Bronchial epithelial cell (primary cell): Measurements from ENCODE around the gene NADK. TPM values are rescaled to one million over a fixed set of nuclear protein-coding genes. Genes with fewer than 3 reads are reported as not detected.

Source experiments
- DNase-seq: peaks from one replicate; pipeline ENCODE4 v3.0.0-alpha.2; 2010; ENCODE audit warnings: low read depth
- FAIRE-seq: peaks from 2 replicates; lab custom pipeline; 2011; peaks lifted over from hg19 to GRCh38; lab: Jason Lieb, UNC
- H3K27me3 ChIP-seq: 2 replicates; pipeline ENCODE4 v1.5.1; 2011; ENCODE audit warnings: low read length; ENCODE audit not compliant: control insufficient read depth, insufficient read depth
- H3K36me3 ChIP-seq: 2 replicates; pipeline ENCODE4 v1.5.1; 2011; ENCODE audit warnings: low read length; ENCODE audit not compliant: control insufficient read depth, insufficient read depth
- H3K4me3 ChIP-seq: 2 replicates; pipeline ENCODE4 v1.5.1; 2011; ENCODE audit warnings: mild to moderate bottlenecking, low read depth, low read length, control low read depth
- CTCF ChIP-seq: IDR thresholded peaks from 2 replicates; pipeline ENCODE4 v1.5.1; 2011; ENCODE audit warnings: mild to moderate bottlenecking, moderate library complexity, low read length, control low read depth, inconsistent platforms; ENCODE audit not compliant: insufficient read depth, severe bottlenecking
- total RNA-seq: library from RNA; depleted of rRNA; stranded (reverse); fragments of >200 nt; gene quantifications from 2 replicates; pipeline ENCODE4 v1.2.1, GENCODE V29; 2014

The NADK gene
- total RNA-seq, 1 donor from 2014 or later, result 41.6 TPM

GRCh38 chr1:1802871-1803270, 24.6 kb upstream of the NADK start:
- Histone ChIP-seq H3K27me3 (no peaks in the 10 kb centered on the region), H3K4me3 (no peak overlapping the region), H3K36me3 (peaks cover 30% of the 10 kb centered on the region)
- no peak for FAIRE-seq
- DNase-seq, result no peak
- no peak for TF ChIP-seq CTCF

DNA sequence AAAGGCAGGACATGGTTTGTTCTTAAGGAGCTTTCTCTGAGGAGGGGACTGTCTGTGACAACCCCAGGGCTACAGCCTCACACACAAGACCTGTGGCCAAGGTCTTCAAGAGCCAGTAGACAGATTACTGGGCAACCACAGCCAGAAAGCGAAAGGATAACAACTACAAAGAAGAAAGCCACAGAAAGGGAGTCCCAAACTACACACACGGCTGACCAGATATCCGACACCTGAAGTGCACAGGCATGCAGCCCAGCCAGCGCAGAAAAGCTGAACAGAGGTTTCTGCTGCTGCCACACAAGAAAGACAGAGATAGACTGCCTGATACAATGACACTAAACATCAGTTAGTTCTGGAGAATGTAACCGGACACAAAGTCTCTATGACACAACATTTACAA, 21.4 kb upstream of the NADK start:
- Histone ChIP-seq H3K4me3 (no peak overlapping the region), H3K27me3 (no peaks in the 10 kb centered on the region), H3K36me3 (peaks cover 37% of the 10 kb centered on the region)
- FAIRE-seq (no peak), DNase-seq (no peak)
- TF ChIP-seq CTCF, result no peak

DNA sequence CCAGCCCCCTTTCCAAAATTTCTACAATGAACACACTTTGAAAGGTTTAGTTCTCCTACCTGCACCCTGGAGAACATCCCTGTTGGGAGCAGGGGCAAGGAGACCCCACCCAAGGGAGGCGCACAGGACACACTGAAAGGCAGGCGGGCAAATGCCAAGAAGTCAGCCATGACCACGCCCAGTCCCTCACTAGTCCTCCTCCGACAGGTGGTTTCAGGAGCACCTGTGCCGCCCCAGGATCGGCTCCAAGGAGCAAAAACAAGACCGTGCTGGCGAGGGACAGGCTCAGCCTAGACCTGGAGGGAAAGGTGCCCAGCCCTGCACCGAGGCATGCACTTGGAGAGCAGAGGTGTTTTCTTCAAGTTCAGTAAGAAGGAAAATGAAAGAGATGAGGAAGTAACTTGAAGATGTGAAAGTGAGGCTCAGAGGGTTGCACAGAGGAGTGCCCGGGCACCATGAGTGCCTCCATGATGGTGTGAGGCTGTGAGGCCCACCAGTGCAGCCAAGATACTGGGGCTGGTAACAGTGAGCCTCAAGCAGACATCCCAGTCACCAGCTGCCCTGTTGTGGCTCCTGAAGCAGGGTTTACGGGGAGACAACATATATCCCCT, 19.6 kb upstream of the NADK start:
- H3K27me3 ChIP-seq, result no peaks in the 10 kb centered on the region
- no peak overlapping the region for H3K4me3 ChIP-seq
- no peak for TF ChIP-seq CTCF
- FAIRE-seq (no peak), DNase-seq (no peak)
- H3K36me3 ChIP-seq, result peaks cover 32% of the 10 kb centered on the region

DNA sequence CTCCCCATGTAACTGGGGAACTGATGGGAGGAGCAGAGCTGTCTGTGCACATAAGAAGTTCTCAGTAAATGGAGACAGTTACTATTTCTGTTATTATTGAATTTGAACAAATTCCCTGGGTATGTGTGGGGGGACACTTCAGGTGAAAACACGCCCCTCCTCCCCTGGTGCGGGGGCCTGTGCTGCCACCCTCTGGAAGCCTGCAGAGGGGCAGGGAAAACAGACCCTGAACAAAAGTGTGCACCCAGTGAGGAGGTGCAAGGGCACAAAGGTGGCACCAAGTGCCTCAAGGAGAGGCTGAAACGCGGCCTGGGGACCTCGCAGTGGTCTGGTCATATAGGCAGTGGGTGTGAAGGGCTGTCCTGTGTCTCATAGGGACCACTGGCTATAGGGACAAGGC, 18.2 kb upstream of the NADK start:
- Histone ChIP-seq H3K4me3 (no peak overlapping the region), H3K27me3 (no peaks in the 10 kb centered on the region), H3K36me3 (peaks cover 33% of the 10 kb centered on the region)
- no peak for DNase-seq
- no peak for FAIRE-seq
- peak; percentile 9 for TF ChIP-seq CTCF

DNA sequence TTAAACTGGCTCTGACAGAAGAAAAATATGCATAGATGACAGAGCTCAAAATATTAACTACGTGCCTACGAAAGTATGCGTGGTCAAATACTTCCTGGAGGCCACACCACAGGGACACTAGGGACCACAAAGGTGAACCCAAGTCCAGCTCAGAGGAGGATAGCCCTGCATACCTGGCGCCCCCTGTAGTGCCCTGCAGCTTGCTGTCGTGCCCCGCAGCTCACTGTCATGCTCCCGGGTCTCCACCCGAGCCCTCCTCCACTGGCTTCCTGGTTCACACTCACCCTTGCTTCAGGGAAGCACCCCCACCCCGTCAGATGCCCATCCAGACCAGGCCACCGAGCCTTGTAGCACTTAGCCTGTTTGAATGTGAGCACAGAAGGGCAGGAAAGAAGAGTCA, 16.7 kb upstream of the NADK start:
- H3K4me3 ChIP-seq, result no peak overlapping the region
- H3K27me3 ChIP-seq, result no peaks in the 10 kb centered on the region
- FAIRE-seq (no peak), DNase-seq (no peak)
- peaks cover 41% of the 10 kb centered on the region for H3K36me3 ChIP-seq
- no peak for TF ChIP-seq CTCF
